Measurements from ENCODE around the gene WAC. TPM values are rescaled to one million over a fixed set of nuclear protein-coding genes. Genes with fewer than 3 reads are reported as not detected.

WAC gene
- total RNA-seq, 1 experiment from 2014 or later: 125 TPM

- H3K27me3 ChIP-seq (replicated peaks; ENCODE audit: insufficient read depth, low read depth, low read length, poor library complexity): no peaks in the 10 kb centered on the region
- ChIA-PET CTCF (no interaction called here), POLR2A (ENCODE audit: low non-redundant PET) (no interaction called here)
- no peaks in the 10 kb centered on the region for H3K4me1 ChIP-seq (ENCODE audit: insufficient read depth, low read length, poor library complexity, severe bottlenecking)
- H3K9me3 ChIP-seq (ENCODE audit: low read depth, low read length, poor library complexity, severe bottlenecking): no peaks in the 10 kb centered on the region
- no peak overlapping the region for H3K27ac ChIP-seq (ENCODE audit: low read depth, low read length, poor library complexity, severe bottlenecking)
- intact Hi-C loops (cut with micrococcal nuclease; ENCODE audit: unreplicated experiment): no loop called here
- no peak for DNase-seq (ENCODE audit: low spot score)
- BruUV-seq (replicated peaks): no TSS peak
- TF ChIP-seq EZH2 (IDR thresholded peaks at IDR 0.05; ENCODE audit: borderline replicate concordance, low read depth, low read length, poor library complexity, severe bottlenecking) (no peak), CTCF (conservative IDR thresholded peaks at IDR 0.05; ENCODE audit: low read depth, low read length) (no peak)
- H3K4me3 ChIP-seq (ENCODE audit: low read depth, low read length, poor library complexity, severe bottlenecking): no peak overlapping the region
- H3K36me3 ChIP-seq (ENCODE audit: insufficient read depth, low read length, poor library complexity, severe bottlenecking): no peaks in the 10 kb centered on the region
These were observed 105.5 kb downstream of the WAC start for GRCh38 chr10:28638392-28638791.

GRCh38 chr10:28640551-28640950, 107.6 kb downstream of the WAC start:
- Histone ChIP-seq H3K36me3 (ENCODE audit: insufficient read depth, low read length, poor library complexity, severe bottlenecking) (no peaks in the 10 kb centered on the region), H3K27me3 (replicated peaks; ENCODE audit: insufficient read depth, low read depth, low read length, poor library complexity) (no peaks in the 10 kb centered on the region), H3K9me3 (ENCODE audit: low read depth, low read length, poor library complexity, severe bottlenecking) (no peaks in the 10 kb centered on the region), H3K27ac (ENCODE audit: low read depth, low read length, poor library complexity, severe bottlenecking) (no peak overlapping the region), H3K4me1 (ENCODE audit: insufficient read depth, low read length, poor library complexity, severe bottlenecking) (no peaks in the 10 kb centered on the region), H3K4me3 (ENCODE audit: low read depth, low read length, poor library complexity, severe bottlenecking) (no peak overlapping the region)
- intact Hi-C loops (cut with micrococcal nuclease; ENCODE audit: unreplicated experiment): no loop called here
- CTCF ChIA-PET: interaction anchor here (0.9 kb wide), 1 partner anchor 12 kb away, joined by 3 read pairs; no protein-coding TSS in a partner anchor
- no peak for DNase-seq (ENCODE audit: low spot score)
- no peak for TF ChIP-seq CTCF (conservative IDR thresholded peaks at IDR 0.05; ENCODE audit: low read depth, low read length)
- no peak for TF ChIP-seq EZH2 (IDR thresholded peaks at IDR 0.05; ENCODE audit: borderline replicate concordance, low read depth, low read length, poor library complexity, severe bottlenecking)
- BruUV-seq (replicated peaks): no TSS peak
- POLR2A ChIA-PET (ENCODE audit: low non-redundant PET): interaction anchor here (0.6 kb wide), 1 partner anchor 27 kb away, joined by 3 read pairs; no protein-coding TSS in a partner anchor

- Histone ChIP-seq H3K4me3 (ENCODE audit: low read depth, low read length, poor library complexity, severe bottlenecking) (no peak overlapping the region), H3K36me3 (ENCODE audit: insufficient read depth, low read length, poor library complexity, severe bottlenecking) (no peaks in the 10 kb centered on the region), H3K27ac (ENCODE audit: low read depth, low read length, poor library complexity, severe bottlenecking) (no peak overlapping the region), H3K9me3 (ENCODE audit: low read depth, low read length, poor library complexity, severe bottlenecking) (no peaks in the 10 kb centered on the region), H3K4me1 (ENCODE audit: insufficient read depth, low read length, poor library complexity, severe bottlenecking) (no peaks in the 10 kb centered on the region), H3K27me3 (replicated peaks; ENCODE audit: insufficient read depth, low read depth, low read length, poor library complexity) (no peaks in the 10 kb centered on the region)
- no peak for DNase-seq (ENCODE audit: low spot score)
- no TSS peak for BruUV-seq (replicated peaks)
- TF ChIP-seq CTCF (conservative IDR thresholded peaks at IDR 0.05; ENCODE audit: low read depth, low read length): no peak
- TF ChIP-seq EZH2 (IDR thresholded peaks at IDR 0.05; ENCODE audit: borderline replicate concordance, low read depth, low read length, poor library complexity, severe bottlenecking): no peak
- ChIA-PET CTCF (no interaction called here), POLR2A (ENCODE audit: low non-redundant PET) (no interaction called here)
- intact Hi-C loops (cut with micrococcal nuclease; ENCODE audit: unreplicated experiment): no loop called here
These were observed 111.7 kb downstream of the WAC start for GRCh38 chr10:28644647-28645046.

All from A673 (cell line).